ENCODE results near the gene OS9. TPM values are rescaled to one million over a fixed set of nuclear protein-coding genes. Genes with fewer than 3 reads are reported as not detected.
"Not testable (repeated sequence)": the region's sequence is repeated elsewhere in the genome, so short reads cannot be mapped to it uniquely, and the experiment has no call there.

Gene OS9
- total and polyA plus RNA-seq, 8 donors = 177 to 254 (median 192) TPM

DNA sequence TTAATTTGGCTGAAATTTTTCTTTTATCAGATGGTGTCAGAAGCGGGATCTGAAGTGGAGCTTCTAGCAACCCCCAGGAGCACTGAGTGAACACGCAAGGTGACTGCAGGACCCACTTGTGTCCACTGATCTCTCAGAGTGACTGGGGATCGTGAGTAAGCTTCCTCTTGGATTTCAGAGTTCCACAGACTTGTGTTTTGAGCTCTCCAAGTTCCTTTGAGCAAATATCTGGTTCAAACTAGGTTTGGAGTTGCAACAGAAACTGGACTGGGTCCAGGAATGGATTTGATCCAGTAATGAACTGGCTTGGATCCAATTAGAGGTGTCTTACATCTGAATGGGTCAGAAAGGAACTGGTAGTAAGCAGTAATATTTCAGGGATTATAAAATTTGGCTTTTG is 36.2 kb upstream of the OS9 start:
- H3K9me3 ChIP-seq = no peaks in the 10 kb centered on the region
- H3K4me3 ChIP-seq = no peak overlapping the region
- FAIRE-seq (no peak), DNase-seq (peak in 4 of 6 donors; percentile 24 to 80 (median 43)), ATAC-seq (peak; percentile 66 to 93 (median 88))
- WGBS, 2 donors = 13% methylated on average over 3 of the region's 3 CpGs
- intact Hi-C loops (cut with DNase I) = no loop called here
- TF ChIP-seq CTCF (IDR thresholded peaks at IDR 0.05) = no peak
- H3K36me3 ChIP-seq = no peaks in the 10 kb centered on the region
- H3K27me3 ChIP-seq = no peaks in the 10 kb centered on the region
- peak overlapping the region; percentile 26 to 46 (median 32) for H3K27ac ChIP-seq
- H3K4me1 ChIP-seq = peaks cover 0 to 5% (median 0%) of the 10 kb centered on the region in 3 donors

- intact Hi-C loops (cut with DNase I) = no loop called here
- H3K4me1 ChIP-seq = peaks cover 0 to 5% (median 0%) of the 10 kb centered on the region in 3 donors
Measured at GRCh38 chr12:57658890-57659289, 35.0 kb upstream of the OS9 start.

DNA sequence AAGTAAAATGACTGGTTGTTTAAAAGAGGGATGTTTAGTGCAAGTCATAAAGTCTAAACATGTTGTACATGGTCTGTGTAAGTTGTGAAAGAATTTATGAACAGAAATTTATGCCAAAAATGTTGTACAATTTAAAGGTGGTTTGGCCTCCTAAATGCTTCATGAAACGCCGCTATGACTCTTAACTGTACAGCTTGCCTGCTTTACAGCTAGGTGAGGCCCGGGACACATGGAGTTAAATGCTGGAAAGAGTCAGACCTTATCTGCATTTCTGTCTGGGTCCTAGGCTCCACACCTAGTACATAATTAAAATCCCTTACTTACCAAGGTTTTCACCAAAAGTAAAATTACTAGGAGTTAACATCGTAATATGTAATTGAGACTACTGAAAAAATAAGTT is 32.6 kb upstream of the OS9 start:
- WGBS, 2 donors = 90 to 99% methylated on average over 4 of the region's 4 CpGs
- H3K27ac ChIP-seq = no peak overlapping the region
- TF ChIP-seq CTCF (IDR thresholded peaks at IDR 0.05) = no peak
- H3K27me3 ChIP-seq = no peaks in the 10 kb centered on the region
- intact Hi-C loops (cut with DNase I) = no loop called here
- no peaks in the 10 kb centered on the region for H3K9me3 ChIP-seq
- FAIRE-seq = no peak
- no peak for ATAC-seq
- H3K36me3 ChIP-seq = no peaks in the 10 kb centered on the region
- peaks cover 0 to 5% (median 0%) of the 10 kb centered on the region in 3 donors for H3K4me1 ChIP-seq
- no peak overlapping the region for H3K4me3 ChIP-seq
- no peak for DNase-seq

More at GRCh38 chr12:57658890-57659289, 35.0 kb upstream of the OS9 start:
- TF ChIP-seq CTCF (IDR thresholded peaks at IDR 0.05) = no peak
- DNase-seq (no peak), ATAC-seq (no peak), FAIRE-seq (no peak)
- 48 to 66% methylated on average over 3 of the region's 3 CpGs for WGBS, 2 donors
- H3K36me3 ChIP-seq = no peaks in the 10 kb centered on the region
- H3K4me3 ChIP-seq = no peak overlapping the region
- H3K27ac ChIP-seq = no peak overlapping the region
- H3K27me3 ChIP-seq = no peaks in the 10 kb centered on the region
- H3K9me3 ChIP-seq = no peaks in the 10 kb centered on the region

- ATAC-seq; H3K36me3 ChIP-seq; FAIRE-seq; intact Hi-C loops (cut with DNase I); H3K4me1 ChIP-seq; H3K4me3 ChIP-seq; H3K27ac ChIP-seq; H3K9me3 ChIP-seq; H3K27me3 ChIP-seq: not testable (repeated sequence)
- DNase-seq = peak in 2 of 6 donors; percentile 14 to 65
- 81 to 86% methylated on average over 34 of the region's 34 CpGs for WGBS, 2 donors
Measured at GRCh38 chr12:57665066-57665820, 28.7 kb upstream of the OS9 start.

- H3K4me1 ChIP-seq = no peaks in the 10 kb centered on the region
- WGBS, 2 donors = 69 to 78% methylated on average over 5 of the region's 5 CpGs
- TF ChIP-seq CTCF (IDR thresholded peaks at IDR 0.05) = no peak
- ATAC-seq (no peak), FAIRE-seq (no peak), DNase-seq (no peak)
- no peak overlapping the region for H3K27ac ChIP-seq
- H3K27me3 ChIP-seq = no peaks in the 10 kb centered on the region
- no peaks in the 10 kb centered on the region for H3K36me3 ChIP-seq
- intact Hi-C loops (cut with DNase I) = no loop called here
- H3K4me3 ChIP-seq = no peak overlapping the region
- H3K9me3 ChIP-seq = no peaks in the 10 kb centered on the region
Measured at GRCh38 chr12:57666897-57667296, 27.0 kb upstream of the OS9 start.

GRCh38 chr12:57669691-57670090 is 24.2 kb upstream of the OS9 start:
- FAIRE-seq; H3K4me3 ChIP-seq; DNase-seq; ATAC-seq; H3K9me3 ChIP-seq; H3K27ac ChIP-seq; H3K4me1 ChIP-seq; H3K27me3 ChIP-seq; H3K36me3 ChIP-seq; intact Hi-C loops (cut with DNase I): not testable (repeated sequence)
- WGBS, 2 donors = 78 to 81% methylated on average over 10 of the region's 10 CpGs

DNA sequence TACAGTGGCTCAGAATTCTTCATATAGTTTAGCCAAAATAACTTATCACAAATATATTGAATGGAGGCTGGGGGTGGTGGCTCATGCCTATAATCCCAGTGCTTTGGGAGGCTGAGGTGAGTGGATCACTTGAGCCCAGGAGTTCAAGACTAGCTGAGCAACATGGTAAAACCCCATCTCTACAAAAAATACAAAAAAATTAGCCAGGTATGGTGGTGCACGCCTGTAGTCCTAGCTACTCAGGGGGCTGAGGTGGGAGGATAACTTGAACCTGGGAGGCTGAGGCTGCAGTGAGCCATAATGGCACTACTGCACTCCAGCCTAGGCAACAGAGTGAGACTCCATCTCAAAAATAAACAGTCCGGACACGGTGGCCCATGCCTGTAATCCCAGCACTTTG is 22.1 kb upstream of the OS9 start:
- H3K27ac ChIP-seq; DNase-seq; H3K36me3 ChIP-seq; ATAC-seq; H3K4me1 ChIP-seq; intact Hi-C loops (cut with DNase I); H3K27me3 ChIP-seq; FAIRE-seq; H3K4me3 ChIP-seq; H3K9me3 ChIP-seq: not testable (repeated sequence)
- WGBS, 2 donors = 88 to 92% methylated on average over 3 of the region's 3 CpGs
